Stimulated activated CD4-positive, alpha-beta T cell treated with anti-CD3 and anti-CD28 coated beads, Interleukin-12 subunit alpha, Interleukin-12 subunit beta, amount 100 ng/mL, for 24 hours (primary cell): ENCODE results near the gene KIF6.
"Not testable (repeated sequence)": the region's sequence is repeated elsewhere in the genome, so short reads cannot be mapped to it uniquely, and the experiment has no call there.

ENCODE experiments used
- DNase-seq, 2 experiments: peaks; one replicate each; pipeline ENCODE4 v3.0.0-alpha.2; 2020; ENCODE audit warnings: low read depth in 2 of 2

Gene KIF6

GRCh38 chr6:39499053-39499452, 226.2 kb downstream of the KIF6 start:
- DNase-seq, result no peak

- no peak for DNase-seq
Observed at GRCh38 chr6:39498096-39498495, 227.1 kb downstream of the KIF6 start.

- DNase-seq, result no peak
Observed at GRCh38 chr6:39496915-39497314, 228.3 kb downstream of the KIF6 start.

- no peak for DNase-seq
Observed at GRCh38 chr6:39496456-39496855, 228.8 kb downstream of the KIF6 start.

- no peak for DNase-seq
Observed at GRCh38 chr6:39495640-39496039, 229.6 kb downstream of the KIF6 start.

- DNase-seq, result no peak
Observed at GRCh38 chr6:39494998-39495397, 230.2 kb downstream of the KIF6 start.

- no peak for DNase-seq
Observed at GRCh38 chr6:39493777-39494176, 231.4 kb downstream of the KIF6 start.

GRCh38 chr6:39493174-39493573, 232.0 kb downstream of the KIF6 start:
- no peak for DNase-seq

- DNase-seq, result no peak
Observed at GRCh38 chr6:39490108-39490507, 235.1 kb downstream of the KIF6 start.

GRCh38 chr6:39488255-39488879, 236.8 kb downstream of the KIF6 start:
- no peak for DNase-seq

- DNase-seq, result no peak
Observed at GRCh38 chr6:39484276-39484675, 240.9 kb downstream of the KIF6 start.

GRCh38 chr6:39479819-39480218, 245.4 kb downstream of the KIF6 start:
- DNase-seq, result not testable (repeated sequence)

- no peak for DNase-seq
Observed at GRCh38 chr6:39476670-39477069, 248.5 kb downstream of the KIF6 start.

GRCh38 chr6:39476151-39476550, 249.1 kb downstream of the KIF6 start:
- DNase-seq, result no peak

- no peak for DNase-seq
Observed at GRCh38 chr6:39471954-39472659, 253.1 kb downstream of the KIF6 start.

GRCh38 chr6:39470506-39470905, 254.7 kb downstream of the KIF6 start:
- no peak for DNase-seq

- DNase-seq, result no peak
Observed at GRCh38 chr6:39468385-39468784, 256.8 kb downstream of the KIF6 start.

GRCh38 chr6:39466631-39467030, 258.6 kb downstream of the KIF6 start:
- no peak for DNase-seq

- DNase-seq, result no peak
Observed at GRCh38 chr6:39465539-39465938, 259.7 kb downstream of the KIF6 start.

- DNase-seq, result no peak
Observed at GRCh38 chr6:39464067-39464466, 261.1 kb downstream of the KIF6 start.

- DNase-seq, result no peak
Observed at GRCh38 chr6:39453956-39454524, 271.2 kb downstream of the KIF6 start.

- DNase-seq, result no peak
Observed at GRCh38 chr6:39453241-39453640, 272.0 kb downstream of the KIF6 start.
